ENCODE results near the gene SLC17A2. TPM values are rescaled to one million over a fixed set of nuclear protein-coding genes. Genes with fewer than 3 reads are reported as not detected.
A peak's percentile ranks its signal among the peaks of the same experiment; 100 is the strongest.
"Not testable (repeated sequence)": the region's sequence is repeated elsewhere in the genome, so short reads cannot be mapped to it uniquely, and the experiment has no call there.

SLC17A2 gene
- polyA plus RNA-seq, 10 donors = not detected

- DNase-seq = no peak
These were observed 22.0 kb upstream of the SLC17A2 start for GRCh38 chr6:25952535-25952934.

DNA sequence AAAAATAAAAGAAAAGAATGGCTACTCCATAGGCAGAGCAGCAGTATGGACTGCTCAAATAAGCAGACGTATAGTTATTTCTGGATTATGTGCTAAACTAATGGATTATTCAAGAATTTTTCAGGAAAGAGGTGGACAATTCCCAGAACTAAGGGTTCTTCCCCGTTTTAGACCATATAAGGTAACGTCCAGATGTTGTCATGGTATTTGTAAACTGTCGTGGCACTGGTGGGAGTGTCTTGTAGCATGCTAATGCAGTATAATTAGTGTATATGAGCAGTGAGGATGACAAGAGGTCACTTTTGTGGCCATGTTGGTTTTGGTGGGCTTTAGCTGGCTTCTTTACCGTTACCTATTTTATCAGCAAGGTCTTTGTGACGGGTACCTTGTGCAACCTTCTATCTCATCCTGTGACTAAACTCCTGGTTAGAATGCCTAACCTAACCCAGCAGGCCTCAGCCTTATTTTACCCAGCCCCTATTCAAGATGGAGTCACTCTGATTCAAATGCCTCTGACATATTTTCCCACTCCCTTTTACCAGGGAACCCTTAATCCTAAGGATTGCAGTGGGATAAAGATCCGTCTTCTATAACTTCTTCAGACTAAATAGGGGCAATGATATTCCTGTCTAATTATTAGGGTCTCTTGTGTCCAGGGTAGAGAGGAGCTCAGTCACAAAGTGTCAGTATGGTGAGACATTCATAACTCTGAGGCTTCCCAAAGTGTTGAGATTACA is 21.0 kb upstream of the SLC17A2 start:
- DNase-seq = no peak

DNA sequence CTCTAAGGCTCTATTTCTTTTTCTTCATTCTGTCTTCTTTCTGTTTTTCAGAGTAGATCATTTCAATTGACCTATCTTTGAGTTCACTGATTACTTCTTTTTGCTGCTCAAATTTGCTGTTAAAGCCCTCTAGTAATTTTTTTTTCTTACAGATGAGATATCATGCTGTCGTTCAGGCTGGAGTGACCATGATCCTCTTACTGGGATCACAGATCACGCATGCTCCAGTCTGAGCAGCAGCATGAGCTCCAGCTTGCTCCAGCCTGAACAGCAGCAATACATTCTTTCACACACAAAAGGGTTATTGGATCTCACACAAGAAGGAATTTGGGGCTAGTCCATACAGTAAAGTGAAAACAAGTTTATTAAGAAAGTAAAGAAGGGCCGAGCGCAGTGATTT is 19.8 kb upstream of the SLC17A2 start:
- no peak for DNase-seq

DNA sequence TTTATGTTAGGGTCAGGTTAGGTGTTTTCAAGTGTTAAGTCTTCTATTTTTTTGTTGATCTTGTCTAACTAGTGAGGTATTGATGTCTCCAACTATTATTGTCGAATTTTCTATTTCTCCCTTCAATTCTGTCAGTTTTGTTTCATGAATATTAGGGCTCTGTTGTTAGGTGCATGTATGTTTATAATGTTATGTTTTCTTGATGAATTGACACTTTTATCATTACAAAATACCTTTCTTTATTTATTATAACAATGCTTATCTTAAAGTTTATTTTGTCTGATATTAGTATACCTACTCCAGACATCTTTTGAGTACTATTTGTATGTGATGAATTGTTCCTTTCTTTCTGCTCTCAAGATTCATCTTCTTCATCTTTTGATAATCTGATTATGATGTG is 19.2 kb upstream of the SLC17A2 start:
- DNase-seq = no peak

DNA sequence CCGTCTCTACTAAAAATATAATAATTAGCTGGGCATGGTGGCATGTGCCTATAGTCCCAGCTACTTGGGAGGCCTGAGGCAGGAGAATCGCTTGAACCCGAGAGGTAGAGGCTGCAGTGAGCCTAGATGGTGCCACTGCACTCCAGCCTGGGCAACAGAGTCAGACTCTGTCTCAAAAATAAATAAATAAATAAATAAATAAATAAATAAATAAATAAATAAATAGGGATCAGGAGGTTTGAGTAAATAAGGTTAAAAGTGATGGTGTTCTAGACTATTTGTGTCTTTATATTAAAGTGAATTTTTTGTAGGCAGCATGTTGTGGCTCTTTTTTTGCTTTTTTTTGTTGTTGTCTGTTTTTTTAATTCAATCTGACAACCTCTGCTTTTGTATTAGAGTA is 17.0 kb upstream of the SLC17A2 start:
- DNase-seq = not testable (repeated sequence)

DNA sequence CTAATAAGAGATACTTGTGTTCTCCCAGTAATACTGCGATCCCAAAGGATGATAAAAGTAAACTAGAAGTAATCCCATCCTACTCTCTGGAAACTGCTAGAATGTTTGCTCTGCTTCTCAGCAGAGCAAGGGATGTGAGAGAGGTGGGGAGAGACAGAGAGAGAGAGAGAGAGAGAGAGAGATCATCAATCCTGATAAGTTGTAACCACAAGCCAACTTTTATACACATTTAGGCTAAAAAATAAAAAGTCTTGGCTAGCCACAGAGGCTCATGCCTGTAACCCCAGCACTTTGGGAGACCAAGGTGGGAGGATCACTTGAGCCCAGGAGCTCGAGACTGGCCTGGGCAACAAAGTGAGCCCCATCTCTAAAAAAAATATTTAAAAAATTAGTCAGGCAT is 16.1 kb upstream of the SLC17A2 start:
- no peak for DNase-seq

GRCh38 chr6:25945738-25946137 is 15.2 kb upstream of the SLC17A2 start:
- DNase-seq = not testable (repeated sequence)

- DNase-seq = no peak
These were observed 14.4 kb upstream of the SLC17A2 start for GRCh38 chr6:25944688-25945574.

DNA sequence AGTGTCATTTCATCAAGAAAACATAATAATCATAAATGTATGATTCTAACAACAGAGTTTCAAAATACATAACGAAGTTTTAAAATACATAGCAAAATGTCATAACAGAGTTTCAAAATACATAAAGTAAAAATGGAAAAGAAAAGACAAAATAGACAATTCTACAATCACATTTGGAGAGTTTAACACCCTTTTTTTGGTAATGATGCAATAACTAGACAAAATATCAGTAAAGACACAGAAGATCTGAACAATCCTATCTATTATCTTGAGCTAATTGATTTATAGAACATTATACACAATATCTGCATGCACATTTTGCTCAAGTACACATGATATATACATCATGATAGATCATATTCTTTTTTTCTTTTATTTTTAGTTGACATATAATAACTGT is 13.4 kb upstream of the SLC17A2 start:
- DNase-seq = no peak

- peak in 1 of 3 donors; percentile 48 for DNase-seq
These were observed 12.2 kb upstream of the SLC17A2 start for GRCh38 chr6:25942561-25943147.

DNA sequence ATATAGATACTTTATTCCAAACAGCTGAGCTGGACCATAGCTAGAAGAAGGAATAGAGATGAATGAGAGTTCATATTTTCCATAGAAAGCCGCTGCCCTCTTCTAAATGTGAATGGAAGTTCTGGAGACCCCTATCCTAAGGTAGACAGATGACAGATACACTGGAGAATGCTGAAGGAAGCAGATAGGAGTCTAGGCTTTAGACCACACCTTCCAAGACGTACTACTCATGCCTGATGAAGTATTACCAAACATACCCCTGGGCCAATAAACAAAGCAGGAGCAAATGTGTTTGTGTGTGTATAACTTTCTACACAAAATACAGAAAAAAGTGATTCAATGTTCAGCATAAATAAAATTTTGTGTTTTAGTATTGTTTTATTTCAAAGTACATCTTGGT is 9.1 kb upstream of the SLC17A2 start:
- no peak for DNase-seq

DNA sequence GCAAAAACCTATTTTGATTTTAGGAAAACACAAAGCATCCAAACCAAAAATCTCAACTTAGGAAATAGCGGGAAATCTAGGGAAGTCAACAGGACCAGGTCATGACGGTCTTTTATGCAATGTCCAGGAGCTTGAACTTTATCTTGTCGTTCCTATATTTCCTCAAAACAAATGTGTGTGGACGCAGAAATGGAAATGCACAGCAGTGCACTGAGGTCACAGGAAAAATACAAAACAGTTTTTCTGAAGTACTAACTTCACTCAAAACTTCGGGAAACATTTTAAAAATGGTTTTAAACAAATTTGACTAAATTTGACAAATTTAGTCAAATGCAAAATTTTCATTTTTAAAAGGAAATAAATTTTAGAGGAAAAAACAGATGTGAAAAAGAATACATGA is 5.5 kb upstream of the SLC17A2 start:
- no peak for DNase-seq

GRCh38 chr6:25934735-25935313 is 4.3 kb upstream of the SLC17A2 start:
- no peak for DNase-seq

DNA sequence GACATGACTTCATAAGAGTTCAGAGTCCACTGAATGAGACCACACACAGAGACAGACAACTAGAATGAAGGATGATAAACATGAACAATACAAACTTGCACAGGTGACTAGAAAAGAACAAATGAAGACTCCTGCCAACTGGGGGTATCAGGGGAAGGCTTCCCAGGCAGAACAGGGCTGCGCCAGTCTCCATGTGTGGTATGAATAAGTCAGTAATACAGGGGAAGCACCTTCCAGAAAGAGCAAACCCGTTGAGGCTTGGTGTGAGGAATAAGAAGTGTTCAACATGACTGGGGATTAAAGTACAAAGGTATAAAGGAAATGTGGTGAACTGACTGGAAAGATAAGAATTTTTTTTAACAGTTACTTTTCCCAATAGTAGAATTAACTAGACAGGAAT is 3.7 kb upstream of the SLC17A2 start:
- DNase-seq = no peak

- DNase-seq = no peak
These were observed 869 bp upstream of the SLC17A2 start for GRCh38 chr6:25931411-25931709.

GRCh38 chr6:25929785-25930184 is 706 bp downstream of the SLC17A2 start:
- DNase-seq = not testable (repeated sequence)

GRCh38 chr6:25928562-25929324 is 1.7 kb downstream of the SLC17A2 start:
- no peak for DNase-seq

DNA sequence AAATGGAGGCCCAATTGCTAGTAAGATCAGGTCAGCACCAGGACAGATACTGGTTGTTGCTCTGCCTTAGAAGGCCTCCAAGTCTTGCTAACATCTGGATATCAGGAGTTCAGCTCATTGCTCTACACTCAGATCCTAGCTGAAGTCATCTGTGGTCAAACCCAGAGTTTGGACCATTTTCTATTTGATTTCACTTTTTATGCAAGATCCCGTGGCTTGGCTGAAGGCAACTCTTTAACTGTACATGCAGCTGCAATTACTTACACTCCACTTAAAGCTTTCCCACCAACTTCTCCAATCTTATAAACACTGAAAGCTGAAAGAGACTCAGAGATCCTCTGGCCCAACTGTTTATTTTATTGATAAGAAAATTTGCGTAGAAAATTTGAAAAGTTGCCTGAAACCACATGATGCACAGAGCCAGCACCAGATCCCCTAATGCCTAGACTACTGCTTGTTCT is 2.7 kb downstream of the SLC17A2 start:
- peak; percentile 12 to 39 (median 28) for DNase-seq

DNA sequence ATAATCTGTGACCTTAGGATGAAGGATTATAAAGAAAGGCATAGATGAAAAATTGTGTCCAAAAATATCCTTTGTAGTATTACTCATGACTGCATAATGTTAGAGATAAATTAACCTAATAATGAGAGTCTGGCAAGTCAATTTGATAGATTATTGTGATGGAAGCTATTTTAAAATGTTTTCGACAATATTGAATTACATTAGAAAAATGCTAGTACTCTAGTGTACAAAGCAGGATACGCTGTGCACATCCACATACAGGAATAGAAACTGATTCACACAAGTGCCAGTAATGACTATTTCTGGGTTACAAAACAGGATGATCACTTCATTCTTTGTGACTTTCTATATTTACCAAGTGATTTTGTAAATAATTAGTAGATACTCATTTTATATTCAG is 3.3 kb downstream of the SLC17A2 start:
- no peak for DNase-seq

DNA sequence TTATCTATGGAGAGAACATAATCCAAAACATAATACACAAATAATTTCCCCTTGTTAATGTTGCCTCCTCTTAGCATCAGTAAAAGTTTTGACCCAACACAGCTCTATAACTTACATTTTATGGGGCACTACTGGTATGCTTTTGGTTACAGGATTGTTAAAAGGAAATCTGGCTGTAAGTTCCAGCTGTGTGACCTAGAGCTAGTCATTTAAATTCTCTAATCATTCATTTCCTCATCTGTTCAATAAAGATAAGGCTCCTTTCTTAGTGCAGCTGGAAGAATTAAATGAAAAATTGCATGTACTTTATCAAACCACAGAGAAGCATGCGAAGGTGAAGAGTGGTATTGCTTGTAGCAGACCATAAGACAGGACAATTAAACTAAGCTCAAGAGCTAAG is 4.6 kb downstream of the SLC17A2 start:
- no peak for DNase-seq

GRCh38 chr6:25922301-25922700 is 8.2 kb downstream of the SLC17A2 start:
- DNase-seq = peak; percentile 40 to 53 (median 41)
